Peyer's patch (tissue), 4 donors: Measurements from ENCODE around the gene ATN1. TPM values are rescaled to one million over a fixed set of nuclear protein-coding genes. Genes with fewer than 3 reads are reported as not detected.

Source experiments
- DNase-seq, 3 donors: peaks; one replicate each; pipeline ENCODE4 v3.0.0-alpha.2; 2017 to 2019
- H3K27ac ChIP-seq, 4 donors: fragments of 200-600 bp; sonication (generic); one replicate each; pipeline ENCODE4 v1.5.1; 2016 to 2019
- H3K27me3 ChIP-seq, 2 donors: fragments of 200-600 bp; sonication (generic); one replicate each; pipeline ENCODE4 v1.5.1; 2019
- H3K36me3 ChIP-seq, 3 donors: fragments of 200-600 bp; sonication (generic); one replicate each; pipeline ENCODE4 v1.5.1; 2016 to 2019
- H3K4me1 ChIP-seq, 4 donors: fragments of 200-600 bp; sonication (generic); one replicate each; pipeline ENCODE4 v1.5.1; 2016 to 2019
- H3K4me3 ChIP-seq, 4 donors: fragments of 200-600 bp; sonication (generic); 1 replicate in 3 of 4; 2 replicates in 1 of 4; pipeline ENCODE4 v1.5.1; 2016 to 2019; ENCODE audit warnings: mild to moderate bottlenecking in 1 of 4
- H3K9me3 ChIP-seq, 4 donors: fragments of 200-600 bp; sonication (generic); one replicate each; pipeline ENCODE4 v1.5.1; 2016 to 2019; ENCODE audit warnings: mild to moderate bottlenecking in 1 of 4
- POLR2A ChIP-seq, 2 donors: fragments of 450-650 bp; IDR thresholded peaks; one replicate each; pipeline ENCODE4 v1.5.1; 2017; ENCODE audit warnings: antibody characterized with exemption in 2 of 2, mild to moderate bottlenecking in 2 of 2, moderate library complexity in 2 of 2
- total RNA-seq, 4 donors: library from RNA; depleted of rRNA; stranded (reverse); fragments of >200 nt; gene quantifications; one replicate each; pipeline ENCODE4 v1.1.0, GENCODE V29; 2016
- TF ChIP-seq, protein P1 (sequence below), 6 experiments: fragments of 450-650 bp in 4 of 6; fragments of 200-600 bp in 2 of 6; sonication (generic) in 1 of 6; IDR thresholded peaks; one replicate each; pipeline ENCODE4 v1.5.1; 2017 to 2019; ENCODE audit warnings: antibody characterized with exemption in 6 of 6, mild to moderate bottlenecking in 3 of 6, moderate library complexity in 1 of 6

The ATN1 gene
- total RNA-seq, 4 donors from 2014 or later: 77.6 to 337 (median 125) TPM

DNA sequence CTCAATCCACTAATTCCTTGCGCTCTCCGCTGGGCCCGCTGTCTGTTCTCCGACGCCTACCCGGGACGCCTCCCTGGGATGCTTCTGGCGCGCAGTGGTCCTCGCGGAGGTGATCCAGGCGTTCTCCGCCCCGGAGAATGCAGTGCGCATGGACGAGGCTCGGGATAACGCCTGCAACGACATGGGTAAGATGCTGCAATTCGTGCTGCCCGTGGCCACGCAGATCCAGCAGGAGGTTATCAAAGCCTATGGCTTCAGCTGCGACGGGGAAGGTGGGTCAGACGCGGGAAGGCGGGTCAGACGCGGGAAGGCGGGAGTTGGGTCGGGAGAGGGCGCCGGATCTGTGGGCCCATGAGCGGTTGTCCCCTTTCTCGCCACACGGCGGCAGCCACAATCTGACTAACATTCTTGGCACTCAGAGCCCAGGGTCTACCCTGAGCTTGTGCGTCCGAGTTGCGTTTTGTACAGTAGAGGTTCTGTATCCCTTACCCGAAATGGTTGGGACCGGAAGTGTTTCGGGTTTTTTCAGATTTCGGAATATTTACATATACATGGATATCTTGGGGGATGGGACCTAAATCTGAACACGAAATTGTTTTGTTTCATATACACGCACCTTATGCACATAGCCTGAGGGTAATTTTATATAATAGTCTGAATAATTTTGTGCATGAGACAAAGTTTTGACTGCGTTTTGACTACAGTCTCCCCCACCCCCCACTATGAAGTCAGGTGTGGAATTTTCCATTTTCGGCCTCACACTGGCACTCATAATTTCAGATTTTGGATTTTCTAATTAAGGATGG, 16.8 kb downstream of the ATN1 start:
- peaks cover 0 to 13% (median 0%) of the 10 kb centered on the region in 3 donors for H3K36me3 ChIP-seq
- TF ChIP-seq POLR2A (IDR thresholded peaks at IDR 0.05): peak; percentile 8 to 48
- TF ChIP-seq, protein P1, sequence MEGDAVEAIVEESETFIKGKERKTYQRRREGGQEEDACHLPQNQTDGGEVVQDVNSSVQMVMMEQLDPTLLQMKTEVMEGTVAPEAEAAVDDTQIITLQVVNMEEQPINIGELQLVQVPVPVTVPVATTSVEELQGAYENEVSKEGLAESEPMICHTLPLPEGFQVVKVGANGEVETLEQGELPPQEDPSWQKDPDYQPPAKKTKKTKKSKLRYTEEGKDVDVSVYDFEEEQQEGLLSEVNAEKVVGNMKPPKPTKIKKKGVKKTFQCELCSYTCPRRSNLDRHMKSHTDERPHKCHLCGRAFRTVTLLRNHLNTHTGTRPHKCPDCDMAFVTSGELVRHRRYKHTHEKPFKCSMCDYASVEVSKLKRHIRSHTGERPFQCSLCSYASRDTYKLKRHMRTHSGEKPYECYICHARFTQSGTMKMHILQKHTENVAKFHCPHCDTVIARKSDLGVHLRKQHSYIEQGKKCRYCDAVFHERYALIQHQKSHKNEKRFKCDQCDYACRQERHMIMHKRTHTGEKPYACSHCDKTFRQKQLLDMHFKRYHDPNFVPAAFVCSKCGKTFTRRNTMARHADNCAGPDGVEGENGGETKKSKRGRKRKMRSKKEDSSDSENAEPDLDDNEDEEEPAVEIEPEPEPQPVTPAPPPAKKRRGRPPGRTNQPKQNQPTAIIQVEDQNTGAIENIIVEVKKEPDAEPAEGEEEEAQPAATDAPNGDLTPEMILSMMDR (IDR thresholded peaks at IDR 0.05): peak; percentile 81 to 98 (median 93)
- H3K4me1 ChIP-seq: peaks cover 8 to 33% (median 22%) of the 10 kb centered on the region in 4 donors
- peak overlapping the region; percentile 90 to 97 (median 94) for H3K27ac ChIP-seq
- DNase-seq: peak; percentile 93 to 97 (median 96)
- no peaks in the 10 kb centered on the region for H3K9me3 ChIP-seq
- H3K4me3 ChIP-seq: peak overlapping the region; percentile 48 to 69 (median 60)
- H3K27me3 ChIP-seq: no peaks in the 10 kb centered on the region

DNA sequence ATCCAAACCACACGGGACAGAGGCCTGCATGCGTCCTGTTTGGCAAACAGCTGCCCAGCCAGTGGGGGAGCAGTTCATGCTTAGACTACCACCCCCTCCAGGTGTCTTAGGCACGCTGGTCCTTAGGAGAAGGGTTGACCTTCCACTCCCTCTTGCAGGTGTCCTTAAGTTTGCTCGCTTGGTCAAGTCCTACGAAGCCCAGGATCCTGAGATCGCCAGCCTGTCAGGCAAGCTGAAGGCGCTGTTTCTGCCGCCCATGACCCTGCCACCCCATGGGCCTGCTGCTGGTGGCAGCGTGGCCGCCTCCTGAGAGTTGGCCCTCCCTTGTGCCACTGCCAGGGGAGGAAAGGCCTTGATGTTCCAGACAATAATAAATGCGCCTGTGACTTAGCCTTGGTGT, 17.9 kb downstream of the ATN1 start:
- H3K27me3 ChIP-seq: no peaks in the 10 kb centered on the region
- H3K36me3 ChIP-seq: peaks cover 0 to 12% (median 0%) of the 10 kb centered on the region in 3 donors
- no peaks in the 10 kb centered on the region for H3K9me3 ChIP-seq
- no peak for TF ChIP-seq POLR2A (IDR thresholded peaks at IDR 0.05)
- no peak for DNase-seq
- peaks cover 8 to 33% (median 28%) of the 10 kb centered on the region in 4 donors for H3K4me1 ChIP-seq
- H3K27ac ChIP-seq: peak overlapping the region; percentile 90 to 97 (median 94)
- peak overlapping the region in 3 of 4 donors; percentile 48 to 67 (median 55) for H3K4me3 ChIP-seq

DNA sequence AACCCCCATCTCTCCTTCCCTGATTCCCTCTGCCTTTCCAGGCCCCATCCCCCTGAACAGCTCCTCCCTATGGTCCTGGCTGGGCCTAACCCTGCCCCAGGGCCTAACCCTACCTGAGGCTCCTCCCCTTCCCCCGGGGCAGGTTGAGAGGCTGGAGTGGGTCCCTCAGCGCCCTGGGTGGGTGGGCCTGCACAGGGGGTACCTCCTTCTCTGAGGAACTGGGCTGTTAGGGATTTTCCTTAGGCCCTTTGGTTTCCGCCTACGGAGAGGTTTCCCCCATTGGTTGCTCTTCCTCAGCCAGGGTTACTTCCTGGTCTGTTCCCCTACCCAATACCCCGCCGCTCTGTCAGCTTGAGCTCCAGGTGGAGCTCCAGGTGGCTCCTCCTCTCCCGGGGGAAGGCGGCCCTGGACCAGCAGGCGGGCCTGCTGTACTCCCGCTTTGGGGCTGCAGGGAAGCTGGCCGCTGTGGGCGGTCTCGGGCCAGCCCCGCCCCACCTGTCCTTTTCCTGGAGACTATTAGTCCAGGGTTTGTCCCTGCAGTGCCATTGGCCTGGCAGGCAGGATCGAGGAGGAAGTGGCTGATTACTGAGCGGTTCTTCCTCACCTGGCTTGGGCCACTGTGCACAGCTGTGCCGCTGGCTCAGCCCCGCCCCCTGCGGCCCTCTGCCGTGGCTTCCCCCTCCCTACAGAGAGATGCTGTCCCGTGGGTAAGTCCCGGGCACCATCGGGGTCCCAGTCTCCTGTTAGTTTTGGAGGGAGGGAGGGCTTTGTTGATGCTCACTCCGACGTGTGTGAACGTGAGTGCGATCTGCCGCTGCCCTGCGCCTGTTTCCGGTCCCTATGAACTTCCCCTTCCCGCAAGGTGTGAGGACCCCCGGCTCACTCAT, 18.5 kb downstream of the ATN1 start:
- Histone ChIP-seq H3K36me3 (peaks cover 0 to 6% (median 0%) of the 10 kb centered on the region in 3 donors), H3K4me3 (peak overlapping the region; percentile 26 to 67 (median 52)), H3K27ac (peak overlapping the region; percentile 90 to 97 (median 94)), H3K9me3 (no peaks in the 10 kb centered on the region), H3K4me1 (peaks cover 8 to 34% (median 30%) of the 10 kb centered on the region in 4 donors), H3K27me3 (no peaks in the 10 kb centered on the region)
- DNase-seq: peak; percentile 84 to 96 (median 95)
- TF ChIP-seq POLR2A (IDR thresholded peaks at IDR 0.05): peak; percentile 88 to 97
- TF ChIP-seq, protein P1 (IDR thresholded peaks at IDR 0.05): peak in 3 of 6 experiments; percentile 39 to 46 (median 41)

DNA sequence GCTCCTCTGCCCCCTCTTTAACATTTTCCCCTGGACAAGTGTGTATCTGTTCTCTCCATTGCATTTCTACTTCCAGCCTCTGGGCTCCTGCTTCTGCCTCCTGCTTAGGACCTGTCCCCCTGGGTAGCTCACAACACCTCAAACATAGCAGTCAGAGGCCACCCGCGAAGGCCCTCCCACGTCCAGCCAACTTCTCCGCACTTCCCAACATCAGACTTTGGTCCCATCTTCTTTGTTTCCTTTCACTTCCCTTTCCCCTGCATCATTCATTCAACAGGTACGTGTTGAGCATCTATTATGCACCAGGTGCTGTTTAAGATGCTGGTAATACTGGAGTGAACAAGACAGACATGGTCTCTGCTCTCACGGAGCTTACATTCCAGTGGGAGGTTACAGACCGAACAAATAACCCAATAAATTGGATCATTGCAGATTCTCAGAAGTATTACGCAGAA, 19.2 kb downstream of the ATN1 start:
- no peak for TF ChIP-seq POLR2A (IDR thresholded peaks at IDR 0.05)
- TF ChIP-seq, protein P1 (IDR thresholded peaks at IDR 0.05): no peak
- Histone ChIP-seq H3K9me3 (no peaks in the 10 kb centered on the region), H3K27me3 (no peaks in the 10 kb centered on the region), H3K27ac (peak overlapping the region; percentile 90 to 97 (median 94)), H3K36me3 (no peaks in the 10 kb centered on the region), H3K4me1 (peaks cover 8 to 34% (median 30%) of the 10 kb centered on the region in 4 donors), H3K4me3 (peak overlapping the region; percentile 26 to 67 (median 52))
- no peak for DNase-seq

DNA sequence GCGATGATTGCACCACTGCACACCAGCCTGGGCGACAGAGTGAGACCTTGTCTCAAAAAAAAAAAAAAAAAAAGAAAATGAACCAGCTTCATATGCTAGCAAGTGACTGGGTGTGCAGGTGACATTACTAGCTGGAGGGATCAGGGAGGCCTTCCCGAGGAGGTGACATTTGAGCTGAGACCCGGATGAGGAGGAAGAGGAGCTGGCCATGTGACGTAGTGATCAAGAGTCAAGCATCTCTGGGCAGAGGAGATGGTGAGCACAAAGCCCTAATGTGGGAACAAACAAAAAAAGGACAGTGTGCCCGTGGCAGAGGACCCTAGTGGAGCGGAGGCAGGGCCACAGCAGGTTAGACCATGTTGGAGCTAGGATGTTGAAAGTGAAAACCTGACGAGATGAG, 19.9 kb downstream of the ATN1 start:
- peak in 1 of 3 donors; percentile 26 for DNase-seq
- peak overlapping the region in 3 of 4 donors; percentile 90 to 96 (median 92) for H3K27ac ChIP-seq
- no peaks in the 10 kb centered on the region for H3K27me3 ChIP-seq
- peaks cover 8 to 34% (median 30%) of the 10 kb centered on the region in 4 donors for H3K4me1 ChIP-seq
- TF ChIP-seq POLR2A (IDR thresholded peaks at IDR 0.05): no peak
- TF ChIP-seq, protein P1 (IDR thresholded peaks at IDR 0.05): no peak
- no peak overlapping the region for H3K4me3 ChIP-seq
- peaks cover 0 to 6% (median 0%) of the 10 kb centered on the region in 3 donors for H3K36me3 ChIP-seq
- no peaks in the 10 kb centered on the region for H3K9me3 ChIP-seq
